Measurements from ENCODE around the gene KCTD17. TPM values are rescaled to one million over a fixed set of nuclear protein-coding genes. Genes with fewer than 3 reads are reported as not detected.

The KCTD17 gene
- polyA plus RNA-seq, 4 donors, result 24.1 to 36.0 (median 32.1) TPM

DNA sequence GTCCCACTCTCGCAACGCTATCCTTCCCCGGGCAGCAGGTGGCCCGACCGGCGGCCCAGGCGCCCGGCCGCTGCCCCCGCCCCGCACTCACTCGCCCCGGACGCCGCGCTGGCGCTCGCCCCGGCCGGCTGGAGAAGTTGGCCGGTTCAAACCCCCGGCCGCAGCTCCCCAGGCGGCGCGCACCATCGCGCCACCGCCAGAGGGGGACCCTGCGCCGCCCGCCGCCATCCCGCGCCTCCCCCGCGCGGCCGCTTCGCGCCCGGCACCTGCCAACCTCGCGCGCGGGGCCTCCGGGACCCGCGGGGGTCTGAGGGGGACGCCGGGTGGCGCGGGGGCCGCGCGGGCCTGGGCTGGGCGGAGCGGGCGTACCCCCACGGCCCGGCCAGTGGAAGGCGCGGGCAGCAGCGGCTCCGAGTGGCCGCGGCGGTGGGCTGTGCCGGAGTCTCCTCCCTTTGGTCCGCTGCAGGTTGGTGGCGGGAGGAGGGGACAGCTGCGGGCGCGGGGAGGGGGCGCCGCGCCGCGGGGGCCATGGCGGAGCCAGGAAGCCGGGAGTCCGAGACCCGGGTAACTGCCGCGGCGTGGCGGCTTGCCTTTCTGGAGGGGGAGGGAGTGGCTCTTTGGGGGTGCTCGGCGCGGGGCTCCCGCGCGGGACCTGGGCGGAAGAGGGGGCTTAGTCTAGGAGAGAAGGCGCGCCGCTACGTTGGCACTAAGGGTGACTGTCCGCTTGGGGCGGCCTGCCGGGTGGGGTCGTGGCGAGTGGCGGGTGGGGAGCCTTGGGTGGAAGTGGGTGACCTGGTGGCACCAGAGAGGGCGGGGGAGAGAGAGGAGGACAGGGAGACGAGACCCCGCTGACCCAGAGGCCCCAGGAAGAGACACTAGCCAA lies 32.0 kb upstream of the KCTD17 start, which contains the start of the genes MPST and TST:
TSS of gene MPST (plus strand) at position 434 of the 883 bp plus-strand sequence. CDS start at position 529, 95 bp downstream.
TSS of gene TST (minus strand) at position 139 of the 883 bp plus-strand sequence. CDS start 715 bp downstream, outside the sequence.
- DNase-seq (ENCODE audit: low read depth in 4 of 4, low spot score in 2 of 4), result peak in 3 of 4 donors; percentile 48 to 76 (median 66)

DNA sequence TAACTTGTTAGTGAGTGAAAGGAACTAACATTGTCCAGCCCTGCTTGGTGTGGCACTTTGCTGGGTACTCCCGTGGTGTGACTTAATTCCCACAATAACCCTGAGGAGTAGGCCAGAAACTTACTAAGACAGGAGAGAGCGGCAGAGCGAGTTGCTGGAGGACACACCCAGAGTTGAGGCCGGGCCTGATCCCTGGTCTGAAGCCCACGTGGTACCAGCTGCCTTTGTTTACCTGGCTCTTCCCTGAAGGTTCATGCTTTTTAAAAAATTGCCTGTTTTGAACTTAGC lies 31.4 kb upstream of the KCTD17 start:
- DNase-seq (ENCODE audit: low read depth in 4 of 4, low spot score in 2 of 4), result peak in 1 of 4 donors; percentile 16

DNA sequence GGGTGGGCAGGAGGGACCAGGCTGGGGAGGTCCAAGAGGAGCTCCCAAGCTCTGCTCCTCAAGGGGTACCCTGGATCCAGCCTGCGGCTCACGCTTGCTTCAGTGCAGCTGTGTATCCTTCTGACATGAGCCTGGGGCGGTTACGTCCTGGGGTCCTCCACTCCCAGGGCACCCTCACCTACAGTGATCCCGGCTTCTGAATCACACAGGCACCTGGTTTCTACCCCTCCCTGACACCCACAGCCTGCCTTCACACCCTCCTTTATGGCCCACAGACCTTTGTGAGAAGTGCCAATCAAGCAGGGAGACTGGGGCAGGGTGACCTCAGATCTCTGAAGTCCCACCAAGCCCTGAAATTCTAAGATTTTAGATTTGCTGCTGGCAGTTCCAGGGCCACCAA lies 30.5 kb upstream of the KCTD17 start:
- no peak for DNase-seq (ENCODE audit: low read depth in 4 of 4, low spot score in 2 of 4)

DNA sequence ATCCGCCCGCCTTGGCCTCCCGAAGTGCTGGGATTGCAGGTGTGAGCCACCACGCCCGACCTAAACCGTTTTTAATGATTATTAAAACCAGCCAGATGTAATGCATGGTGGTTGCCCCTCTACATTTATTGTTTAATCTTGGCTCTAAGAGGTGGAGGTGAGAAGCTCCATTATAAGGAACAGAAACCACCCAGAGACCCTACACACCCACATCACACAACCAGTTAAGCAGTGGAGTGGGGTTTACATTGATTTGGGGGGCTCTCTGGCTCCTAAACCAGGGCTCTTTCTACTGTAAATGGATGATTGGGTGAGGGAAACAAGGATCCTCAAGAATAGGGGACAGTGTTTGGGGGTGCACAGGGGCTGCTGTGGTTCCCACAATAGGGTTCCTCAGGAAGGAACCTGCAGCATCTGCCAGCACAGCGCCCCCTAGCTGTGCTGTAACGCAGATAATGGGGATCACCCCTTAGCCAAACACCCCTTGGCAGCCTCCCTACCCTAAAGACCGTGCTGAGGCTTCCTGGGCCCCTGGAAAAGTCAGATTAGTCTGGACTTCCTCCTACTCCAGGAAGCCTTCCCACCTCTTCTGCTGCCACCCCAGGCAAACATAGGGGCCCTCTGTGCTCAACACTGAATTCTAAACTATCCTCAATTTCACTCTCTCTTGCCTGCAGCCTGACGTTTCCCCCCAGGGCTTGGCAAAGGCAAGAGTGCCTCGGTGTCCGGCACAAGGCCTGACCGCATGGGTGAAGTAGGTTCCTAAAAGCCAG lies 29.6 kb upstream of the KCTD17 start:
- no peak for DNase-seq (ENCODE audit: low read depth in 4 of 4, low spot score in 2 of 4)

DNA sequence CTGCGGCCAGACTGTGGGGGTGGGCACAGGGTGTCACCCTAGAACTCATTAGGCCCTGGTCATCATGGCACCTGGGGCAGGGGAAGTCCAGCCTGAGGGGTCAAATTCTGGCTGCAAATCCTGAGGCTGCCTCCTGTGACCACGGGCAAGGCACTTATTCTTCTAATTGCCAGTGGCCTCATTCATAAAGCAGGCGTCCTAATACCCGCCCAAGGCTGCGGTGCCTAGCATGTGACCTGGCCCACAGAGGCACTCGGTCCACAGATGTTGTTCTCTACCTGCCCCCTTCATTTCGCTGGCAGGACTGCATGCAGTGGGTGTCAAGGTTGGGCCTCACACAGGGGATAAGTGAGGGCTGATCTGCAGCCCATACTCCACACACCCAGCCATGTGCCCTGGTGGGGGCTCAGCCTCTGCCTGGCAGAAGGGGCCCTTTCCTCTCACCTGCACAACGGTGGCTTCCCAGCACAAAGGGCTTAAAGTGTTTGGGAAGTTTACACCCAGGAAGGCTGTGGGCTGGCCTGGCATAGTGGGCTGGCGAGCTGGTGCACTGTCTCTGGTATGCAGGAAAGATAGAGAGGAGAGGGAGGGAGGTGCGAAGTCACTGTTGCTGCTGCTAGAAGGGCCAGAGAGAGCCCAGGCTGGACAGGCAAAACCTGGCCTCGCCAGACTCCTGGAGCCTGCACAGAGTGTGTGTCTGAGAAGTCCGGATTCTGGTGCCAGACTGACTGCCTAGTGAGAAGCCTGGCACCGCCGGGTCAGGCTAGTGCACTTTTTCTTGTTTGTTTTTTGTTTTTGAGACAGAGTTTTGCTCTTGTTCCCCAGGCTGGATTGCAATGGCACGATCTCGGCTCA lies 28.8 kb upstream of the KCTD17 start:
- no peak for DNase-seq (ENCODE audit: low read depth in 4 of 4, low spot score in 2 of 4)

DNA sequence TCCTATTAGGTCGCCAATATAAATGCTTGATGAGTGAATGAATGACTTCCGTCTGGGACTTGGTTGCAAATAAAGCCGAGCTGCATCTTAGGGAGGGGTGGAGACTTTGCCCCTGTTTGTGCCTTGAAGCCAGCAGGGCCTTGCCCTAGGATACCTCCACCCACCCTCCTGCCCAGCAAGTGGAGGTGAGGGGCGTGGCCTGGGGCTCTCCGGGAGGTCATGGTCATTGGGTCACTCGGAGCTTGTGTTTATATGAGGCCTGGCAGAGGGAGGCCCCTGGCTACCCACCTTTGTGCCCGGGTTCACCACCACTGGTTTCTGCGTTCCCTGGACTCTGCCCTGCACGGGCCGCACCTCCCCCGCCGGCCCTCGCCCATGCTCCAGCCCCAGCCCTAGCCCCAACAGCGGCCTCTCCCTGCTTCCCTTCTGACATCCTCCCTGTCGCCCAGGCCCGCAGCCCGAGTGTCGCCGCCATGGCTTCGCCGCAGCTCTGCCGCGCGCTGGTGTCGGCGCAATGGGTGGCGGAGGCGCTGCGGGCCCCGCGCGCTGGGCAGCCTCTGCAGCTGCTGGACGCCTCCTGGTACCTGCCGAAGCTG lies 27.7 kb upstream of the KCTD17 start:
- no peak for DNase-seq (ENCODE audit: low read depth in 4 of 4, low spot score in 2 of 4)

DNA sequence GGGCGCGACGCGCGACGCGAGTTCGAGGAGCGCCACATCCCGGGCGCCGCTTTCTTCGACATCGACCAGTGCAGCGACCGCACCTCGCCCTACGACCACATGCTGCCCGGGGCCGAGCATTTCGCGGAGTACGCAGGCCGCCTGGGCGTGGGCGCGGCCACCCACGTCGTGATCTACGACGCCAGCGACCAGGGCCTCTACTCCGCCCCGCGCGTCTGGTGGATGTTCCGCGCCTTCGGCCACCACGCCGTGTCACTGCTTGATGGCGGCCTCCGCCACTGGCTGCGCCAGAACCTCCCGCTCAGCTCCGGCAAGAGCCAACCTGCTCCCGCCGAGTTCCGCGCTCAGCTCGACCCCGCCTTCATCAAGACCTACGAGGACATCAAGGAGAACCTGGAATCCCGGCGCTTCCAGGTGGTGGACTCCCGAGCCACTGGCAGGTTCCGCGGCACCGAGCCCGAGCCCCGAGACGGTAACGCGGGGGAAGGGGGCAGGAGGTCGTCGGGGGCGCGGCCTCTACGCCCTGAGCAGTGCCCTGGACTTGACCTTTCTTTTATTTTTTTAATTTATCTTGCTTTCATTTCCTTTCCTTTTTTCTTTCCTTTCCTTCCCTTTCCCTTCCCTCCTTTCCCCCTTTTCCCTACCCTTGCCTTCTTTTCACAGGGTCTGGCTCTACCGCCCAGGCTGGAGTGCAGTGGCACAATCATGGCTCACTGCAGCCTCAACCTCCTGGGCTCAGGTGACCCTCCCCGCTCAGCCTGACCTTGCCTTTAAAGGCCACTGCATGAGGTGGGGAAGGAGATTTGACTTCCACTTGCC lies 27.0 kb upstream of the KCTD17 start:
- no peak for DNase-seq (ENCODE audit: low read depth in 4 of 4, low spot score in 2 of 4)

DNA sequence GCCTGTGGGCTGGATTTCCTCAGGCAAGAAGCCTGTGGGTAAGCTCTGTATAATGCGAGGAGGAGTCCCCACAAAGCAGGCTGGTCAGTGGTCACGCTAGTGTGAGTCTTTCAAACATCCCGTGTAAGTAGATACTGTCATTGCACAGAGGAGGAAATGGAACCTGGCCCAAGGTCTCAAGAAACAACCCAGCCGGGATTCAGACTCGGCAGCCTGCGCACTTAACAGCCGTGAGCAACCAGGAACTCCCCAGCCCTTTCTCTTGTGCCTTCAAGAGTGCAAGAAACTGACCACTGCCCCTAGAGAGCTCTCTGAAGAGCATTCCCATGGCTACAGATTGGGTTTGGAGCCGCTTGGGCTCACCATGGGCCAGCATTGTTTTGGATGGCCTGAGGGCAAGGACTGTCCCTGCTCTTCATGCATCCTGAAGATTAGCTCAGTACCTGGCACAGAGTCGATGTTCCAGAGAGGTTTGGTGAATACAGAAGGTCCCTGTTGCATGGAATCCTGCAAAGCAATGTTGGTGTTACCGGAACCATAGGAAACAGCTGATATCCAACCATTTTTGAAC lies 26.0 kb upstream of the KCTD17 start:
- DNase-seq (ENCODE audit: low read depth in 4 of 4, low spot score in 2 of 4), result peak in 1 of 4 donors; percentile 20

DNA sequence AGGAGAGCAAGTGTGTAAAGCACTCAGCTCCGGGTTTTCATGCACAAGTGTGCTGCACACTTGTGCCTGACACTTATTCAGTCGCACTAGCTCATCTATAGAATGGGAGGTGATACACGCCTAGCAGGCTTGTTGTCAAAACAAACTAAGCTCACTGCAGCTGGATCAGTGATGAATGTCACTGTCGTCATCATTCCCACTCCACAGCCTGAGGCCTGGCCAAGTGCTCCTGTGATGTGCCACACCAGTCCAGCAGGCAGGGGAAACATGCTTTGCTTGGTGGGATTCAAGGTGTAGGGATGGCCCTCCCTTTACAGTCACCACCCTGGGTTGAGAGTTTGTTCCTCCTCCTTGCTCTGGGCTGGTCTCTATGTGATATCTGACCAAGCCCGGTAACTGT lies 25.2 kb upstream of the KCTD17 start:
- no peak for DNase-seq (ENCODE audit: low read depth in 4 of 4, low spot score in 2 of 4)

DNA sequence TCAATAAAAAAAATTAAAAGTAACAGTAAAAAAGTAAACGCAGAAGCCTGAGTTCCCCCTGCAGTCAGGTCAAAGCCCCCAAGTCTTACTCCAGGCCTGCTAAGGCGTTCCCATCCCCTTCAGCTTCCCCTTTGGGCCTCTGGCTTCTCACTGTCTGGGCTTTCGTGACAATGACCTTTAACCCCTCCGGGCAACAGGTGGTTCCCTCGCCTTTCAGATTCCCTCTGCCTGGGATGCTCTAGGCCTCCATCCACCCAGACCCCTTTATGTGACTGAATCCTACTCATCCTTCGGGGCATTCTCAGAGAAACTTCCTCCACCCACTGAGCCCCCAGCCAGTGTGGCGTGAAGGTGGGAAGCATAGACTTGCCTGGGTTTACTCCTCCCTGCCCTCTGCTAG lies 24.0 kb upstream of the KCTD17 start:
- no peak for DNase-seq (ENCODE audit: low read depth in 4 of 4, low spot score in 2 of 4)

DNA sequence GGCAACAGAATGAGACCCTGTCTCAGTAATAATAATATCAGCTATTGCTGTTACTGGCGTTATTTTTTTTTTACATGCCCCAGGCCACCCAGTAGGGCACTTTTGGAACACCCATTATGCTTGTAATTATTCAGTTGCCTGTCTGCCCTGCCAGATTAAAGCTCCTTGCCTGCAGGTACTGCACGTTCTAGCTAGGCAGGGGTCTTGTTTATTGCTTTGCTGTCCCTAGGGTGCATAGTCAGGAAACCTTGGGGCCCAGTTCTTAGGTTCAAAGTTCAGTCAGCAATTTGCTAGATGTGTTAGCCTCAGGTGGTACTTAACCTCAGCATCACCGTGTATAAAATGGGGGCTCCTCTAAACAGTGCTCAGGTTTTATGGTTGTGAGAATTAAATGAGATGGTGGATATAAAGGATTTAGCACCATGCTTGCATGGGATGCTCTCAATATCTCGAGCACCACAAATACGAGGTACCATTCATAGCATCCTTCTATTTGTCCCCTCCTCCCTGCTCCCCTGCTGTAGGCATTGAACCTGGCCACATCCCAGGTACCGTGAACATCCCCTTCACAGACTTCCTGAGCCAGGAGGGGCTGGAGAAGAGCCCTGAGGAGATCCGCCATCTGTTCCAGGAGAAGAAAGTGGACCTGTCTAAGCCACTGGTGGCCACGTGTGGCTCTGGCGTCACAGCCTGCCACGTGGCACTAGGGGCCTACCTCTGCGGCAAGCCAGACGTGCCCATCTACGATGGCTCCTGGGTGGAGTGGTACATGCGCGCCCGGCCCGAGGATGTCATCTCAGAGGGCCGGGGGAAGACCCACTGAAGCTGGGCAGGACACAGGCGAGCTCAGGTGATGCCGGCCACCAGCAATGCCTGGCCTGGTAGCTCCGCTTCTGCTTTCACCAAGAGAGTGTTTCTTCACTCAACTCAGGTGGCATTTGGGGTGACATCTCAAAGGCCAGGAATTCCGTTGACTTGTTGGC lies 22.6 kb upstream of the KCTD17 start:
- no peak for DNase-seq (ENCODE audit: low read depth in 4 of 4, low spot score in 2 of 4)

DNA sequence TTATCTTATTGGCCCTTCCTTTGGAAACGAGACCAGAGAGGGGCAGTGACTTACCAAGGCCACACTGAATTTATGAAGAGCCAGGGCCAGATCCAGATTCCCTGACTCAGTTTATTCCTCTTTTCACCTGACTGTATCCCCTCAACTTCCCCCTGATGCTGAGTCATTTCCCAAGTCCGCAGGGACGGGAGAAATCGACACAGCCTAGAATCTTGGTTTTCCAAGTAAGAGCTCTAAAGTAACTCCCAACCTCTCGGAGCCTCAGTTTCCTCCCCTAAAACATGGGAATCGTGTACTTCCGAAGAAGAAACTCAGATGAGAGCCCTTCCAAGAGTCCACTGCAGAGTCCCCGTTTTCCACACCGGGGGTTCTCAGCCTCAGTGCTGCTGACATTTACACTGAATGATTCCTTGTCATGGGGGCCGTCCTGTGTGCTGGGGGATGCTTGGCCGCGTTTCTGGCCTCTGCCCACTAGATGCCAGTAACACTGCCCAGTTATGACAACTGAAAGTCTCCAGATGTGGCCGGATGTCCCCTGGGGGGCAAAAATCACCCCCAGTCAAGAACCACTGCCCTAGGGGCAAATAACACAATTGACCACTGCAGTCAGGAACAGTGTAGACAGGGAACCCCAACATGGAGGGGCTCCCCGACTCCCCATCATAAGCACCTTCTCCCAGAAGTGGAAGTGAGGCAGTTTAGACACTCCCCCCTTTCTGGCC lies 20.8 kb upstream of the KCTD17 start:
- DNase-seq (ENCODE audit: low read depth in 4 of 4, low spot score in 2 of 4), result no peak

DNA sequence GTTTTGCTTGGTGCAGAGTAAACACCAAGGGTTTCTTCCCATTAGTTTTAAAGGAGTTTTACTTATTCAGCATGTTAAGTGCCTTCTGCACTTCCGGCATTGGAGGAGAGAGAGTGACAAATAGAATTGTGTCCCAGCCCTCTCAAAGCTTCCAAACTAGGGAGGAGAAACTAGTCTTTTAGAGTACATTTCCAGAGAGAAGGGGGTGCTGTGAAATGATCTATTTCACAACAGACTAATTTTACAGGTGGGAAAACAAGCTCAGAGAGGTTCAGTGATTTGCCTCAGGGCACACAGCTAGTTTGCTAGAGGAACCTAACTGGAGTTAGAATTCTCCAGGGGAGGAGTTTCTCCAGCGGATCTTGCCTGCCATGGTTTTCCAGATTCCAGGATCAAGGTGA lies 19.4 kb upstream of the KCTD17 start:
- no peak for DNase-seq (ENCODE audit: low read depth in 4 of 4, low spot score in 2 of 4)

DNA sequence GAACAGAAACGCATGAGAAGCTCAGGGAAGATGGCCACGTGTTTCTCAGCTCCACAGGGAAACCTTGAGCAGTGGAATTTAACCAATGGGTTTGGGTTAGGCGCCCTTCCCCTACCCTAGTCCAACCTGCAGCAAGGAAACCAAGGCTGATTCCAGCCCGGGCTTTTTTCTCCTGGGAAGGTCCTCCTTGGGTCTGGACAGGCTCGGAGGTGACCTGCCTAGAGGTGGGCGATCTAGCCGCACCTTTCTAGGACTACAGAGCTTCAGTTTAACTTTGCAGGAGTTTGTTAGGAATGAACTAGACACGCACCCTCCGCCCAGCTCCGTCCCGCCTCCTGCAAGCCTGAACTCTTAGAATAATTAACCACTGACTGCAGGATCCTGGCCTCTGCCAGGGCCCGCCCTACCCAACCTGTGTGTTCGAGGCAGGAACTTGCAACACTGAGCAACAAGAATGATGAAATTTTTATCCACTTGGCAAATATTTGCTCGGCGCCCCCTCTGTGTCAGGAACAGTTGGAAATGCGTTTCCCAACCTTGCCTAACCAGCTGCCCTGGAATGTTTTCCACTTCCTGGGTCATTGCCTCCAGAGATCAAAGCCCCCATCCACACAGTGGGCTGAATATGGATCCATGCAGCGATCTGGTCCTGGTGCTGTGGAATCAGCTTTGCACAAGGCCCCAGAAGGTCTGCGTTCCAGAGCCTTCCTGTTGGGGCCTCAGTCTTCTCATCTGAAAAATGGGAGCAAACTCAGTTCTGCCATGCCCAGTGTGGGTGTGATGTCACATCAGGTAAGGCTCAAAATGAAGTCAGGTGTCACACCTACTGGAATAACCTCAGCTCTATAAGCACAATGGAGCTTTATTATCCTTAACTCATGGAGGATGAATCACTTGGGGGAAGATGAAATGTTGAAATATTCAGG lies 18.7 kb upstream of the KCTD17 start:
- peak in 1 of 4 donors; percentile 37 for DNase-seq (ENCODE audit: low read depth in 4 of 4, low spot score in 2 of 4)

DNA sequence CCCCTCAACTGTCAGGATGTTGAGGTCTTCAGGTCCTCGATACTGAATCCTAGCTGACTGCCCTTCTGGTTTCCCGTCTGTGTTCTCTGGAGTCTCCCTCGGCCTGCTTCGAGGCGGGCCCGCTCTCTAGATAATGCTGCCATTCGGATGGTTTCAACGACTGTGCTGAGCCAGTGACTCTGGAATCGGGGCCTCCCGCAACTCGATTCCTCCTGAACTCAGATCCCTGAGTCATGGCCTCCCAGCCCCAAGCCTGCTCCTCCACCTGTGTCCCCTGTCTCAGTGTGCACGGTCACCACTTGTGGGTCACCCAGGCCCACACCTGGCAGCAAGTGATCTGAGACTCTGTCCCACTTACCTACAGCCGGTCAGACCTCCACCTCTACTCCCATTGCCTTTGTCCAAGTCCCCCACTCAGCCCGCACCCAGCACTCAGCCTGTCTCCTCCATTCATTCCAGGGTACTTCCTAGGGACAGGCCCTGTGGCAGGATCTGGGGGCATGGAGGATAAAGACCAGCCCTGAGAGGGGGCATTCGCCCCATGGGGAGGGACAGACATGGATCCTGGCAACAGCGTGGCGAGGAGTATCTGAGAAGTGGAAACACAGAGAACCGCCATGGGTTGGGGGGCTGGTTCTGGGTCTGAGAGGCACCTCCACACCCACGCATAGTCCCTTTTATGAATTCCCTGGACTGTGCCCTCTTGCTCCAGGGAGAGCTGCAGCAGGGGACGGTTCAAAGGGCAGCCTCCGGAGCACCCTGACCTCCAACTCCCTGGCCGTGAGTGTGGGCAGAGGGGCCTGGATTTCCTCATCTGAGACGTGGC lies 17.7 kb upstream of the KCTD17 start:
- DNase-seq (ENCODE audit: low read depth in 4 of 4, low spot score in 2 of 4), result no peak
